ENCODE results near the gene SLC17A1. TPM values are rescaled to one million over a fixed set of nuclear protein-coding genes. Genes with fewer than 3 reads are reported as not detected.

SLC17A1 gene
- total RNA-seq, 4 donors from 2014 or later = not detected

- WGBS = 83% methylated on average over 2 of the region's 2 CpGs
- intact Hi-C loops (cut with DNase I) = no loop called here
- H3K9me3 ChIP-seq = no peaks in the 10 kb centered on the region
- DNase-seq (ENCODE audit: extremely low spot score) = no peak
- no peak for TF ChIP-seq POLR2A (IDR thresholded peaks at IDR 0.05; ENCODE audit: low read depth)
- no peak for TF ChIP-seq EP300 (IDR thresholded peaks at IDR 0.05)
- no peak for TF ChIP-seq CTCF (IDR thresholded peaks at IDR 0.05)
- no peak for TF ChIP-seq POLR2AphosphoS5 (IDR thresholded peaks at IDR 0.05)
- no peak overlapping the region for H3K4me3 ChIP-seq
- no peaks in the 10 kb centered on the region for H3K4me1 ChIP-seq
- no peak overlapping the region for H3K27ac ChIP-seq (replicated peaks in 1 of 4)
- H3K36me3 ChIP-seq = no peaks in the 10 kb centered on the region
- no peaks in the 10 kb centered on the region for H3K27me3 ChIP-seq
Measured at GRCh38 chr6:25851961-25852360, 20.1 kb upstream of the SLC17A1 start.

- no peaks in the 10 kb centered on the region for H3K4me1 ChIP-seq
- DNase-seq (ENCODE audit: extremely low spot score) = no peak
- no peak overlapping the region for H3K4me3 ChIP-seq
- TF ChIP-seq CTCF (IDR thresholded peaks at IDR 0.05) (no peak), POLR2AphosphoS5 (IDR thresholded peaks at IDR 0.05) (no peak), POLR2A (IDR thresholded peaks at IDR 0.05; ENCODE audit: low read depth) (no peak), EP300 (IDR thresholded peaks at IDR 0.05) (no peak)
- H3K36me3 ChIP-seq = no peaks in the 10 kb centered on the region
- peaks cover 0 to 6% (median 0%) of the 10 kb centered on the region in 4 donors for H3K27me3 ChIP-seq
- WGBS = 63% methylated on average over 2 of the region's 2 CpGs
- H3K9me3 ChIP-seq = no peaks in the 10 kb centered on the region
- H3K27ac ChIP-seq (replicated peaks in 1 of 4) = no peak overlapping the region
- intact Hi-C loops (cut with DNase I) = no loop called here
Measured at GRCh38 chr6:25844518-25844917, 12.7 kb upstream of the SLC17A1 start.

- TF ChIP-seq EP300 (IDR thresholded peaks at IDR 0.05) = no peak
- no peak for DNase-seq (ENCODE audit: extremely low spot score)
- Histone ChIP-seq H3K4me1 (no peaks in the 10 kb centered on the region), H3K4me3 (no peak overlapping the region), H3K27ac (replicated peaks in 1 of 4) (no peak overlapping the region), H3K27me3 (peaks cover 0 to 6% (median 0%) of the 10 kb centered on the region in 4 donors), H3K9me3 (no peaks in the 10 kb centered on the region), H3K36me3 (no peaks in the 10 kb centered on the region)
- 100% methylated on average over 1 of the region's 1 CpG for WGBS
- intact Hi-C loops (cut with DNase I) = no loop called here
Measured at GRCh38 chr6:25842526-25842925, 10.7 kb upstream of the SLC17A1 start.

DNA sequence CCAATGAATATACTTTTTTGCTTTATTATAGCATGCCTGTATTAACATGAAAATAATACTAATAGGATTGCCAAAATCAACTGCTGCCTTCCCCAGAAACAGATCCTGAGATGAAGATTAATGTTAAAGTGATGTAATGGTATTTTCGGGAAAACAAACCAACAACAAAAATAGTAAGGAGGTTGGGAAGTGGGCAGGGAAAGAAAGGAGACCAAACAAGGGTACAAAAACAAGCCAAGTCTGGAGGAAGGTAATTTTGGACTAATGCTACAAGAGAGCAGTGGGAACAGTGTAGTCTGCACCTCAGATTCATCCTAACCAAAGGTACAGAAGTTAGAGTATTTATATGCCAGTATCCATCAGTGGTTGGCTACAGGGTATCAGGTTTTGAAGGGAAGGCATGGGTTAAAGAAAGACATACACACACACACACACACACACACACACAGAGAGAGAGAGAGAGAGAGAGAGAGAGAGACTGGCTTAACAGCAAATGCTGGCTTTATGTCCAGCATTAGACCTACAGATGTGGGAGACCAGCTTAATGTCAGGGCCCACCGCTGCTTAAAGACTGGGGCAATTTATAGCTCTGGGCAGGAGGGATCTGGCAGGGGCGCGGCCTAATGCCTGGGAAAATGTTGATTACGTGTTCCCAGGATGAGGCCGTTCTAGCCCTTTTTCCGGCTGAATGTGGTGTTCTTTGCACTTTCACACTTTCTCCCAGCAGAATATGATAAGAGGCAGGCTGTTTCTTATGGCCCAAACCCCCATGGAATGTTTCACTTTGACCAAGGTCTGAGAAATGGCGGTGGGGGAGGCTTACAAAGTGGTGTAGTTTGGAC lies 3.8 kb upstream of the SLC17A1 start:
- no peak for DNase-seq (ENCODE audit: extremely low spot score)
- H3K9me3 ChIP-seq = no peaks in the 10 kb centered on the region
- intact Hi-C loops (cut with DNase I) = no loop called here
- H3K27me3 ChIP-seq = peaks cover 0 to 6% (median 0%) of the 10 kb centered on the region in 4 donors
- H3K27ac ChIP-seq (replicated peaks in 1 of 4) = no peak overlapping the region
- 77% methylated on average over 8 of the region's 8 CpGs for WGBS
- H3K4me1 ChIP-seq = no peaks in the 10 kb centered on the region
- TF ChIP-seq EP300 (IDR thresholded peaks at IDR 0.05) (no peak), POLR2AphosphoS5 (IDR thresholded peaks at IDR 0.05) (no peak), CTCF (IDR thresholded peaks at IDR 0.05) (no peak), POLR2A (IDR thresholded peaks at IDR 0.05; ENCODE audit: low read depth) (no peak)
- no peaks in the 10 kb centered on the region for H3K36me3 ChIP-seq
- no peak overlapping the region for H3K4me3 ChIP-seq

DNA sequence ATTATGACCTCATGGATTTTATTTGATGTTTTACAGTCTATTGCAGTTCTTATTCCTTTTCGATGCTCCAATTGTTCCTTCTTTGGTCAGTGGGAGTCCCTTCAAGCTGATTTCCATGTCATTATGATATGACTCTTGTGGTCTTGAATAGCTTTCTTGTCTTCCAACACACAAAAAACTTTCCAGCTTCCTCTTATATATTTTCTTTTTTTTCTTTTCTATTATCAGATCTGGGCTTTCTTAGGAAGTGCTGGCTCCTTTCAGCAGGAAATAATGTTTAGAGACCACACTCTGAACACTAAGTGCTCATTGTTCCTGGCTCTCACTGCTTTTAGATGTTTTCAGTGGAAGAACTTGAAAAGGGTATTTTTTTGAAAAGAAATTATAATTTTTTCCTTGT lies 3.1 kb upstream of the SLC17A1 start:
- Histone ChIP-seq H3K27ac (replicated peaks in 1 of 4) (no peak overlapping the region), H3K4me3 (no peak overlapping the region), H3K36me3 (no peaks in the 10 kb centered on the region), H3K4me1 (no peaks in the 10 kb centered on the region), H3K9me3 (no peaks in the 10 kb centered on the region), H3K27me3 (peaks cover 0 to 3% (median 0%) of the 10 kb centered on the region in 4 donors)
- DNase-seq (ENCODE audit: extremely low spot score) = no peak
- intact Hi-C loops (cut with DNase I) = no loop called here
- WGBS = 71% methylated on average over 1 of the region's 1 CpG
- TF ChIP-seq POLR2AphosphoS5 (IDR thresholded peaks at IDR 0.05) = no peak
- TF ChIP-seq CTCF (IDR thresholded peaks at IDR 0.05) = no peak
- TF ChIP-seq POLR2A (IDR thresholded peaks at IDR 0.05; ENCODE audit: low read depth) = no peak
- no peak for TF ChIP-seq EP300 (IDR thresholded peaks at IDR 0.05)

All from esophagus muscularis mucosa (tissue), 4 donors.